Fibroblast of skin of abdomen (primary cell): ENCODE results near the gene KIF25.

Experiments
- DNase-seq: peaks from one replicate; pipeline ENCODE4 v3.0.0-alpha.2; 2013

Gene KIF25

DNA sequence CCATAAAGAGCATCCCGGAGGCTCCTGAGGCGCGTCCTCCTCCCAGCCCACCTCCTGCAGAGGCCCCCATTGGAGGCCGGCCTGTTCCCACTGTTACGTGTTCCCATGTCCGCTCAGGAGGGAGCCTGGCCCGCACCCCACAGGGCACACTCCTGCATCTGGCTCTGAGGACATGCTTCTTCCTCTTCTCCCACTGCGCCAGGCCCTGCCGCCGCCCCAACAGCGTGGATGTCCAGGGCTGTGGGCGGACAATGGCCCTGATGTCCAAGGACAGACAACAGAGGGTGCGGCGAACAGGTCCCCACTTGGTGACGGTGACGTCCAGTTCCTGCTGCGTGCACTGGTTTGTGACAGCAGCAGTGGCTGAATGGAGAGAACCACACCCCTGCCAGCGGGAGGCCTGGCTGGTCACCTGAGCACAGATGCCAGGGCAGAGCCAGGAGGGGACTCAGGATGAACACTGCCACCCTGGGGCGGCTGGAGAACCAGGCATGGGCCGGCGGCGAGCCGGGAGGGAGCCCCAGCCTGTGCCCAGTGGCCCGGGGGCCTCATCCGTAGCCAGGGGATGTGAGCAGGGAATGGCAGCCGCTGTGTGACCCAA is 54.9 kb downstream of the KIF25 start:
- no peak for DNase-seq

DNA sequence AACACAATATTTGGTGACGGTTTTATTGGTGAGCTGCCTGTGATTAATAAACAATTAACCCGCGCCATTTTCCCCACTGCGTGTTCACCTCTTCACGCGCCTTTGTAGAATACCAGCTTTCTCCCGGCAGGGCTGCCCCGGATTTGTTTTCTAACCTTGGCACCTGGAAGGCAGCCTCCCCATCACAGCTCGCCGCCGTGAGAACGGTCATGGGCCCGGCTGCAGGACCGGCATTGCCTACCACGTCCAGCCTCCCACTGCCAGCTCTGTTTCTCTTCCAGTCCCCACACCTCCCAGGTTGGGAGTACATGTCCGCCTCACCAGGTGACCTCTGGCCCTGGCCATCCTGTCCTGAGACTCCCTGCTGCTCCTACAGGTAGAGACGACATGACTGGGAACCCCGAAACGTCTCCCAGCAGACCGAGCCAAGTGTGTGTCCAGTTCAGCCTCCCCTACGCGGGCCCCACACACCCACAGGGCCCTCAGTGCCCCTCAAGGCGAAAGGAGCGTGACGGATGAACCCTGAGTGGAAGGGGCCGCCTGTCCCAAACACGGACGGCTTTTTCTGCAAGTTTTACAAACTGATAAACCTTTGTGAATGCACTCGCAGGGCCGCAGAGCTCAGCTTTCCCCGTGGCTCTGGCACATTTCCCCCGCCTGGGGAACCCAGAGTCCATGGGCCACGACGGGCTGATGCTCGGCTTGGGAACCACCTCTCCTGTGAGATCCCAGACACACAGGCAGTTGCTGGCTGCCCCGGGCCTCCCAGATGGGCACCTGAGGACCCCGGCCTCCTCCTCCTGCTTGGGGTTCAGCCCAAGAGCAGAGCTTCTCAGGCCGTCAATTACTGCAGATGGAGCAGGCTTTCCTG is 55.9 kb downstream of the KIF25 start:
- DNase-seq, result no peak

DNA sequence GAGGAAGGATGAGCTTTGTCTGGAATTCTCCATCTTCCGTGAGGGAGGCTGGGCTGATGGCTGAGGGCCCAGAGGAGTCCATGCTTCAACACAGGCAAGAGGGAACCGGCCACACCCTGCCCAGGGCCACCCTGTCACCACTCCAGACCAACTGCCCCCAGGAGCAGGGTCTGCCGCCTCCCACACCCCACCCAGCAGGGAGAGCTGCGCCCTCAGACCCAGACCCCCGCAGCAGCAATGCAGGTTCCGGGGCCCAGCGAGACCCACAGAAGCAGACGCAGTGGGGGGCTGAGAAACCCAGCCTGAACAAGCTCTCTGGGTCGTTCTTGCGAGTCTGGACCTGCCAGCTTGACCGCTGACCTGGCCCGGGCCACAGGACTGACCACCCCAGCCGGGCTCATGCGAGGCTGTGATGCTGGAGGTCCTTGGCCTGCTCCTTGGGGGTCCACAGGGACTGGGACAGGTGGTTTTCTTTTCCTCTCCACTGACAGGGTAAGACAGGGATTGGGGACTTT is 56.5 kb downstream of the KIF25 start:
- DNase-seq, result no peak

DNA sequence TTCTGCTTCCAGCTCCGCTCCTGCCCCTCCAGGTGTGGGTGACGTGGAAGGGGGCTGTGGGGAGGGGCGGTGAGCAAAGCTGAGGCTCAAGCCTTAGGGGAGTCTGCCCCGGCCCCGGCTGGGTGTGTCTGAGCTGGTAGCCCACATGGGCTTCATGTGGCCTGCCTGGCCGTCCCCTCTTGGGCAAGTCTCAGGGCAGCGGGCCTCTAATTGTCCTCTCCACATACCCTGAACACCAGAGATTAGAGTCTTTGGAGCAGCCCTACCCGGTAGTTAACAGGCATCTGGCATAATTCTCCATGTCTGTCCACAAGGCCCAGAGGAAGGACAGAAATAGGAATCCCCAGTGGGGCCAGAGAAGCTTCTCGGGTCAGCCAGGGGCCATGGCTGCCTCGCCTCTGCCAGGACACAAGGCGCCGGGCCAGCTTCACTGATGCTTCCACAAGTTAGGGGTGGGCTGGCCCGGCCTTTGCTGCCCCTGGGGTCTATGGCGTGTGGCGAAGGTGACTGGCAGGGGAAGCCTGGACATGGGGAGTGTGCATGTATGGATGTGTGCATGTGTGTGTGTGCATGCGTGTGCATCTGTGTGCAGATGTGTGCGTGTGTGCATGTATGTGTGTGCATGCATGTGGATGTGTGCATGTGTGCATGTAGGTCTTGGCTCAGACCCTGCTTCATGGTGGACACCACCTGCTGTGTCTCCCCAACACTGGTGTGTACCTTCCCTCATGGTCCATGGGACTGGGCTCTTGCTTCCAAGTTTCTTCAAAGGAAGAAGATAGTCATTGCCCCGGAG is 57.5 kb downstream of the KIF25 start:
- DNase-seq, result no peak

DNA sequence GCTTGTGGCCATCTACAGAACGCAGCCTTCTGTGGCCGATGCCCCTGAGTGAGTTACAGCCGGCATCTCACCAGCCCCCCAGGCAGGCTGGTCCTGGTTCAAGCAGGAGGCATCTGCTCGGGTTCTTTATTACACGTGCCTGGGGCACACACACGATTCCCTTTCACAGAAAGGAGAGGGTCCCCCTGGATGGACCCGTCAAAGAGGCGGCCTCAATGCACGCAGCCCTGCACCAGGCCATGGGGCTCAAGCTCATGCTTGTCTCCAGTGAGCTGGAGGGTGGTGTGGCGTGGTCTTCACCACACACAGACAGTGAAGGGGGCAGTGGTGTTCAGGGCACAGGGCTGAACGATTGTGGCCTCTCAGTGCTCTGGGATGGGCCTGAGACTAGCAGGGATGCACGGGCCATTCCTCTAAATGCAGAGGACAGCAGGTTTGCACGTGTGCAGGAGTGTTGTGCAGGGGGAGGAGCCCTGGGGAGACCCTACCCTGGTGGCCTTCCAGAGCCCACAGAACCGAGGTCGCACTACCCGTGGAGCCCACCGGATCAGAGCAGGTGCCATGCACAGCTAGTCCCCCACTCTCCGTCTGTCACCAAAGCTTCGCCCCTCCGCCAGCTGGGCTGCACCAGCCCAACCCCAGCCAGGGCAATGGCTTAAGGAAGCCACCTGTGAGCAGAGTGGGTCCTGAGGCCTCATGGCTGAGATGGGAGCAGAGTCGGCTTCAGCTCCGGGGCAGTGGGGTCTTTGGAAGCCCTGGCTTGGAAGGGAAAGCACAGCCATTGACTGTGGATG is 58.4 kb downstream of the KIF25 start:
- no peak for DNase-seq

DNA sequence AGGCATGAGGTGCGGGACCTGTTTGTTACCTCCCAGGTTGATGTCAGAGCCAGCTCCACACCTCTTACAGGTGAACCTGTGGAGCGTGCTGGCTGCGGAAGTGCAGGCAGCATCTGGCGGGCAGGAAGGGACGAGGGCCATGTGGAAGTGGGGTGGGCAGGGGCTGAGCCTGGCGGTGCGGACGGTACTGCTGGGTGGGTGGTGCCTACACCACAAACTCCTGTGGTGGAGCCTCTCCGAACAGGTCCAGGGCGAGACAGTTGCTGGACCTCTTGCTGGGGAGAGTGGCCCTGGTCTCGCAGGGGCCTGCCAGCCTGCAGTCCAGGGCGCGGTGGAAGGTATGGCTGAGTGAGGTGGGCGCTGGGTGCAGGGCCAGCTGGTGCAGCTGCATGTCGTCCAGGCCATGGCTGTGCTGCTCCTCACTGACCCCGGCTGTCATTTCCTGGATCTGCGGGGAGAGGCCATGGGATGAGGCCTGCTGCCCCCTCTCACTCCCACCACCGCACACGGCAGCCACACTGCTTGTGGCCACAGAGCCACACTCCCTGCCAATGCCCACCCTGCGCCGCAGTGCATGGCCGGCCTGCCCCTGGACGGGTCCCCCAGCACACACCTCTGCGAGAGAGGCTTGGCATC is 59.5 kb downstream of the KIF25 start:
- no peak for DNase-seq

DNA sequence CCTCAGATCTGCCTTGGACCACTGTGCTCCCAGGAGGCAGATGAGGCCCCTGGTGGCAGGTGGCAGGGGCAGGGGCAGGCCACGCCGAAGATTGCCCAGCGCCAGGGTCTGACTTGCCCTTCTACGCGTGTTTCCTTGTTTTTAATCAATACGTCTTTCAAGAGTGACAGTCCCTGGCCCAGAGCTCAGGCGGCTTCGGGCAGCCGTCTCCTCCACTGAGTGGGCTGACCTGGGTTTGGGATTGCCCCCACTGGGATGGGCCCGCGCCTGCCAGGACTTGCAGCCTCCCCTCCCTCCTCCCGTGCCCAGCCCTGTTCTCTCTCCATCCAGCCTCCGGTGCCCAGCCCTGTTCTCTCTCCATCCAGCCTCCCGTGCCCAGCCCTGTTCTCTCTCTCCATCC is 60.4 kb downstream of the KIF25 start:
- DNase-seq, result no peak

DNA sequence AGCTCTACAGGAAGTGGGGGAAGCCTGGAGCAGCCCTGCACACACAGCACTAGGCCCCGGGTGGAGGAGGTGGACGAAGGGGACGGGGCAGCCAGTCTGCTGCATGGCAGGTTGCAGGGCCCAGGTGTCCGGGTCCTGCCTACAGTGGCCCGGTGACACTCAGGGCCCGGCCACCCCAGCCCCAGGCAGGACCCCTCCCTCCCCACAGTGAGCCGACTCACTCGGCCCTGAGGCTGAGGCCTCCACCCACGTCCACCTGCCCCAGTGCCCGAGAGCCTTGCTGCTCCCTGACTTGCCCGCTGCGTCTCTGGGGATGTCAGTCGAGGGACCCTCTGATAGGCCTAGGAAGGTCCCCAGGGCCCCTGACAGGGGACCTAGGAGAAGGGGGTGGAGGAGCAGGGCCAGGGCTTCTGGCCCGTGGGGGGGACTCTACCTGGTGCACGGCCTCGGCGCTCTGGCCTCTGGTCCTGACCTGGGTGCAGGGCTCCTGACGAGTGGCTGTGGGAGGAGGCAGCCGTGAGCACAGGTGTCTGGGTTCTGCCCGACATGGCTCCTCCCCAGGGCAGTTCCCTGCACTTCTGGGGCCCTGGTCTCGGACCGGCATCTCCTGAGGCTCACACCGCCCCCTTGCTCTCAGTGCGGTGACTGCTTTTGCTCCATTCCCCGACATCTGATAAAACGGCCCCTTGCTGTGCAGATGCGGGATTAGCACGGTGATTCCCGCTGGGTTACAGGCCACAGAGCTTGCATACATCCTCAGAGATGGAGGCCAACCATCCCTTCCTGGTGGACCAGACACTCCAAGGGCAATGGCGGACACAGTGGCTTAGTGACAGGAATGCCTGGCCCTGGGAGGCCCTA is 61.5 kb downstream of the KIF25 start:
- no peak for DNase-seq

DNA sequence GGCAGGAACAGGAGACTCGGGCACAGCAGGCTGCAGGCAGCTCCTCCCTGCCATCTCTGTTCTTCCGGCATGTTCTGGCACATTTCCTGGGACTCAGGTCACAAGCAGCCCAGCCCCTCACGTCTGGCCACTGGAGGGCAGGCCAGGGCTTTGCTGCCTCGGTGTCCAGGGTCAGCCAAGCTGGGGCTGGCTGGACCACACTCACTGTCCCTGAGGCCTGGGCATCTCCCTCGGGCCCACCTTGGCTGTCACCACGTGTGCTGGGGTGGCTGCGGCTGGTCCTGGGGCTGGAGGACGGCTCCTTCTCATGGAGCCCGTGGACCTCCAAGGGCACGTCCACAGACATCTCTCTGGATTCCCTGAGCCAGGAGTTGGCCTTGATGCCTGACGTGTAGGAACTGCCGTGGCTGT is 63.1 kb downstream of the KIF25 start:
- peak; percentile 49 for DNase-seq

DNA sequence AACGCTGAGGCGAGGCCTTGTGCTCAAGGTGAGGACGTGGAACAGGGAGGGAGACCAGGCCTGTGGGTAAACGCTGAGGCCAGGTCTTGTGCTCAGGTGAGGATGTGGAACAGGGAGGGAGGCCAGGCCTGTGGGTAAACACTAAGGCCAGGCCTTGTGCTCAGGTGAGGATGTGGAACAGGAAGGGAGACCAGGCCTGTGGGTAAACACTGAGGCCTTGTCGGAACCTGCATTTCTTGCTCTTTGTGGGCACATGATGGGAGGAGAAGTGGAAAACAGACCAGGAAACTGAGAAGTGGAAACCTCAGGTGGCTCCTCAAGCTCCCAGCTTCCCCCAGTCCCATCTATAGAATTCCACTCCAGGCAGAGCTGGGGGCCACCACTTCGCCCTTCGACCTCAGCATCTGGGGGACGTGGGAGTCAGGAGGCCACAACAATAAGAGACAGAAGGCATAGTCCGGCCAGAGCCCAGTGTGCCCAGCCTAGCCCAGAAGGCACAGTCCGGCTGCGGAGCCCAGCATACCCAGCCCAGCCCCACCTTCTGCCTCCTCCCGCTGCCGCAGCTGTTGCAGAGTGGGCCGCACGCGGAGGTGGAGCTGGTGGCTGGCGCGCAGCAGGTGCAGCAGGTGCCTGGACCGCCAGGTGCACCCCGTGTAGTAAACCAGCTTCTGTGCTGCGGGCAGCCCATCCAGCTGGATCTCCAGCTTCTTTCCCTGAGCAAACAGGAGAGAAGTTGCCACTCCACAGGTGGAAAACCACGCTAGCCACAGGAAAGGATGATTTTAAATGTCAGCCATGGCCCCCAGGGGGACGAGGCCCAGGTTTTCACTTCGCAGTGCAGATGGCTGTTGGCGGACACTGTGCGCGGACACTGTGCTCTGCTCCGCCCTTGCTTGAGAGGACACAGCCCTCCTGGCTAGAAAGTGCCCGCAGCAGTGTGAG is 64.1 kb downstream of the KIF25 start:
- DNase-seq, result no peak

DNA sequence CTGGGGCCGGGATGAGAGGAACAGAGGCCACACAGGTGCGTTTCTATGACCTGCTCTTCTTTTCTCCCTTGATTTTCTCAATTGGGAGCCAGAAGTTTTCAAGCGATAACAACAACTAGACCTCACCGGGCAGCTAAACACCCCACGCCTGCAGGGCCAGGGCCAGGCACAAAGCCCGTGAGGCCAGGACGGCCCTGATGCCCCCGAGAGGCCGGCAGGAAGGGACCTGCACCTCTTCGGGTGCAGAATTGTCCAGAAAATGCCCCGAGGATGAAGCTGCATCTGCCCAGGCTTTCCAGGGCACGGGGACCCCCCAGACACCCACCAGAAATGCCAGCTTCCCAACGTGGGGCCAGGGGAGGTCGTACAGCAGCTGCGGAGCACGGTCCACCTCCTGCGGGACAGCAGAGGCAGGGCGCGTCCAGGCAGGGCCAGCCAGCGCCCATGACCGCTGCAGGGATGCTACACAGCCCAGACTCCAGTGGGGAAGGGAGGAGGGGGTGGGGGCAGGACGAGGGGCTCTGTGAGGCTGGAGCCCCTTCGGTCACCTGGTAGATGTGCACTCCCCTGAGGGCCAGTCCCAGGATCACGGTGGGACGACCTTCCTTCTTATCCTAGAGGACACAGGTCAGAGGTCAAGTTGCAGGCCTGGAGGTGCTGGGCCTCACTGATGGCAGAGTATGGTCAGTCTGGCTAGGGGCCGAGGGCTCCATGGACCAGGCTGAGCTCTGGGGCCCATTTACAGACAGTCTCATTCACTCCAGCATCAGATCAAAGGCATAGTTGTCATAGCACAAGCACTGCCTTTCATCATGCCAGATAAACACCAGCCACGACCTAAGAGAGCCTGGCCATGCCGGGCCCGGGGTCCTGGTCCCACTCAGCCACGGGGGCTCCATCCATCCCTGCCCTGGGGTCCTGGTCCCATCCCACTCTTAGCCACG is 65.1 kb downstream of the KIF25 start:
- no peak for DNase-seq

DNA sequence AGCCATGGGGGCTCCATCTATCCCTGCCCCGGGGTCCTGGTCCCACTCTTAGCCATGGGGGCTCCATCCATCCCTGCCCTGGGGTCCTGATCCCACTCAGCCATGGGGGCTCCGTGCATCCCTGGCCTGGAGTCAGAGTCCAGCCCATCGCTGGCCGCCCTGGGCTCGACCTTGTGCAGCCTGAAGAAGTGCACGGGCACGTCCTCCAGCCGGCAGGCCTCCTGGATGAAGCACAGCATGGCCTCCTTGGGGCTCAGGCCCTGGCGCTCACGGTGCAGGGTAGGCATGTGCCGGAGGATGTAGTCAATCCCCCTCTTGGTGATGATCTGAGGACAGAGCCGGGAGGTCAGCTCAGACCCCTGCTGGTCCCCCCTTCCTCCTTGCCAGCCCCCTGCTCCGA is 66.0 kb downstream of the KIF25 start:
- no peak for DNase-seq

DNA sequence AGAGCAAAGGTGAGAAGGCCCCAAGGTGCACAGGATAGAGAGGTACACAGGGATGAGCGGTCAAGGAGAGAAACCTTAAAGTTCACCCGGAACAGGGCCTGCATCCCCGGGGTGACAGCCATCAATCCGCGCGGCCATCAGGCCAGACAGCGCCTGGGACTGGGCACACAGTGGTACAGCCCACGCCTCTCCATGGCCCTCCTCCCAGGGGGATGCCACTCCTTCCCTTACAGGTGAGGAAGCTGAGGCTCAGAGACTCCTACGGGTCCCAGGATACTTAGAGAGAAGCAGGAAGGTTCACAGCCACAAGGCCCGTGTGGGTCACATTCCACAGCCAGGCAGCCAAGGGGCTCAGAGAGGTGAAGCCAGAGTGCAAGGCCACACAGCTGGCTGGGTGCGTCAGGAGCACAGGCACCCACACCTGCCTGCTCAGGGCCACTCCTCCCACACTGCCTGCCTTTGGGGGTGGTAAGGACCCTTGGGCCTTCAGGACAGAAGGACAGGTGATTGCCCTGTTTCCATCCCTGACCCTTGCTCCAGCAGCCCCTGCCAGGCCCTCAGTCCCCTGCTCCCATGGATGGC is 66.8 kb downstream of the KIF25 start:
- no peak for DNase-seq

DNA sequence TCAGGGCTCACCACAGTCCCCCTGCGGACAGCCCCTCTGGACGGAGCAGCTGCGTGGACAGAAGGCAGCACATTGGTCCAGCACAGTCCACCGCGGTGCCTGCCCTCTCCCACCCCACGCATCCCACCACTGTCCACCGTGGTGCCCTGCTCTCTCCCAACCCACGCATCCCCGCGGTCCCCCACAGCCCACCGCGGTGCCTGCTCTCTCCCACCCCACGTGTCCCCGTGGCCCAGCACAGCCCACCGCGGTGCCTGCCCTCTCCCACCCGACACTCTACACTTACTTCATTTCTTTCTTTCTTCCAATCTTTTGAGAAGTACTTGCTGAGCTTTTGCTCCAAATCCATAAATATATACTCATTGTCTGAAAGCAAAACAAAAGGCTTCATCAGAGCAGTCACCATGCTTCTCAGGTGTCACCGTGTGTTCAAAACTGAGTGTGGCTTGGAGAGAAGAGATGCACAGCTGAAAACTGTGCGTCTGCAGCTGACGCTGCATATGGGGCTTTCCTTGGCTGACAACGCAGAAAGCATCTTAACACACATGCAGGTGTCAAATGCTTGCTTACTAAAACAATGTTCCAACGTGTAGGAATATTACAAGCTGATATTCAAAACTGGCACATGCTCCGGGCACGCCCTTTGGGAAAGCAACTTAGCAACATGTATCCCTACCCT is 69.7 kb downstream of the KIF25 start:
- DNase-seq, result no peak

DNA sequence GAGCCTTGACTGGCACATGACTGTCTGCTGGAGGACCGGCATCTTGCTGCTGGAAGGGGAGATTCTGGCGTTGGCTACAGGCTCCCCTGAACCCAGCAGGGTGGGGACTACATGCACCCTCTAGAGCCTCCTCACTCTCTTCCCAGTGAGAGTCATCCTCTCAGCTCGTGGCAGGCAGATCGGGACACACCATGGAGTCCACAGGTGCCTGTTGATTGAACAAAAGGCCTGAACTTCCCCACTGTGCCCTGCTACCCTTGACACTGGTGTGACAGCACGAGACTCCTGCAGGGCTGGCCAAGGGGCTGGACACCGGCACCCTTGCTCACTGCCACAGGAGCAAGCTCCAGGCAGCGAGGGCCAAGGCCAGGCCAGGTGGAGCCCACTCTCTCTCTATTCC is 73.3 kb downstream of the KIF25 start:
- no peak for DNase-seq

DNA sequence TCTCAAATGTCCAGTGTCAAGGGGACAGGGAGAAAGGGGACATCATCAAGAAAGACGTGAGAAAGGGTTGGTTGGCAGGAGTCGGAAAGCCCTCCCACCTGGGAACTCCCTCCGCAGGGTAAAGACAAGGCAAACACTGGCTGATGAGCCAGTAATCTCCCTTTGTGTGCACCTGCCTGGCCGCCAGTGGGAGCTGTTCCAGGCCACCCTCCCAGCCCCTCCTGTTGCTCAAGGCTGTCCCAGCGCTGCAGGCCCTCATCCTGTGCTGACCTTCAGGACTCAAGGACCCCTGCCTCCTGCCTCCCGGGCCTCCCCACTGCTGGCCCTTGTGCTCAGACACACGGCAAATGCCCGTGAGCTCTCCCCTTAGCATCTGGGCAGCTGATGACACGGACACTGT is 74.1 kb downstream of the KIF25 start:
- DNase-seq, result no peak

DNA sequence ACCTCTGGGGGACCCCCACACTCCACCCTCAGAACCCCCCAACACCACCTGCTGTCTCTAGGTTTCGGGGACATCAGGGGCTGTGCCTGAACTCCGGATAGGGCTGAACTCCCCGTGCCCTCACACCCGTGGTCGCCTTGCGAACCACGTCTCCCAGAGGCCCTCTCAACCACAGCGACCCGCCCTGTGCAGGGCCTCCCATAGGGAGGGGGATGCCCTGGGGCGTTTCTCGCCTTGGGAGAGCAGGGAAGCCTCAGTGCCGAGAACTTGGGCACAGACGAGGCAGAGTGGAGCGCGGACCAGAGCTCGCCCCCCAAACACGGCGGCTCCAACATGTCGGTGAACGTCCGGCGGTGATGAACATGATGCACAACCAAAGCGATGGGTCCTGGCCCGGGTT is 74.8 kb downstream of the KIF25 start:
- DNase-seq, result no peak

DNA sequence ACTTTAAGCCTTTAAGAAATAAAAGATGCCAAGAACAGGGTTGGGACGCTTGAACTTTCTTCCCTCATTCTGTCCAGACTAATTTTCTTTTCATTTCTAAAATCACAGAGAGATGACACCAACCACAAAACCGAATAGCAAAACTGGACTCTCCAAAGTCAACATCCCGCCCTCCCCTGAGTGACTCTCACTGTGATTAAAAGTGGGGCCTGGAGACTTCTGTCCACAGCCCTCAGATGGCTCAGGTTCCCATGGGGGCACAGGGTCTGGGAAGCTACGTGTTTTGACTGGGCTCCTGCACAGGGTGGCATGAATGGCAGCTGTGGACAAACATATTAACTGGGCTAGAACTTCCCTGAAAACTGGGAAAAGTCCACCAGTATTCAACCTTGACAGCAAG is 75.3 kb downstream of the KIF25 start:
- DNase-seq, result no peak
